GM23248 (cell line): ENCODE measurements around the gene HTT.

ENCODE experiments used
- EZH2 ChIP-seq: fragments of 200-600 bp; sonication (generic); IDR thresholded peaks from 2 replicates; pipeline ENCODE4 v1.6.1; 2018; ENCODE audit warnings: antibody characterized with exemption, mild to moderate bottlenecking; ENCODE audit not compliant: insufficient read depth, poor library complexity, severe bottlenecking
- EZH2phosphoT487 ChIP-seq: fragments of 200-600 bp; sonication (generic); IDR thresholded peaks from 2 replicates; pipeline ENCODE4 v1.6.1; 2018; ENCODE audit warnings: antibody characterized with exemption, moderate library complexity, mild to moderate bottlenecking, low read depth; ENCODE audit not compliant: insufficient read depth

DNA sequence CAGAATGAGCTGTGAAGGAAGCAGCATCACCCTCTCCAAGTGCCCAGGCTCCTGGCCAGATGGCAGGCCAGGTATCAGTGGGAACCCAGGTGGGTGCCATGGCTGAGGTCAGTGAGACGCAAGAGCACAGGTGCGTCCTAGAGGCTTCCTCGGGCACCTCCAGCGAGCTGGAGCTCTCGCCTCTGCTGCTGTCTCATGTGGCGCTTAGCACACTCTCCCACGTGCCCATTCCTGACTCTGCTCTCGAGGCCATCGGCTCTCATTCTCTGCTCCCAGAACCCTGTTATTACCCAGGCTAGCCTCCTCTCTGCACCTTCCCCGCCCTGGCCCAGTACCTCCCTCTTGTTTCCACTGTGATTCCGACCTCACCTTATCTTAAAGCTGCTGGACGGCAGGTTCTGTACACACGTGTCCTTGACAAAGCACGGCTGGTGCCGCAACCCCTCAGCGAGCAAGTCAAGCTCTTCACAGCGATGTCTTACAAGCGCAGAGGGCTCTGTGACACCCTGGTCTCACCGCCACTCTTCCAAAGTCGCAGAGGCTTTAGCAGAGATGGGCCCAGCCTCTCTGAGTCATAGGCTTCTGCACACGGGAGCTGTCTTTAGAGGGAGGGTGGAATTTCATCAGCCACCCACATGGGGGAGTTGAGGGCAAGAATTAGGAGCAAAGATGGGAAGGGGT lies 159.1 kb downstream of the HTT start:
- TF ChIP-seq EZH2 (no peak), EZH2phosphoT487 (no peak)
